Neural progenitor cell (in vitro differentiated cells): ENCODE results near the gene SSX2B.
"Not testable (repeated sequence)": the region's sequence is repeated elsewhere in the genome, so short reads cannot be mapped to it uniquely, and the experiment has no call there.

Experiments
- CTCF ChIP-seq: fragments of 200-600 bp; sonication (generic); IDR thresholded peaks from 2 replicates; pipeline ENCODE4 v1.5.1; 2017; ENCODE audit warnings: antibody characterized with exemption, mild to moderate bottlenecking
- EZH2 ChIP-seq: fragments of 200-600 bp; sonication (generic); IDR thresholded peaks from 2 replicates; pipeline ENCODE4 v1.6.1; 2017; ENCODE audit warnings: antibody characterized with exemption, mild to moderate bottlenecking, moderate library complexity

- not testable (repeated sequence) for TF ChIP-seq EZH2, CTCF
Observed at GRCh38 chrX:52773504-52773903, 22.5 kb downstream of the SSX2B start.
